Measurements from ENCODE around the gene HAPLN3. TPM values are rescaled to one million over a fixed set of nuclear protein-coding genes. Genes with fewer than 3 reads are reported as not detected.

The HAPLN3 gene
- total and polyA plus RNA-seq, 4 donors, result 0.21 to 0.51 (median 0.34) TPM

DNA sequence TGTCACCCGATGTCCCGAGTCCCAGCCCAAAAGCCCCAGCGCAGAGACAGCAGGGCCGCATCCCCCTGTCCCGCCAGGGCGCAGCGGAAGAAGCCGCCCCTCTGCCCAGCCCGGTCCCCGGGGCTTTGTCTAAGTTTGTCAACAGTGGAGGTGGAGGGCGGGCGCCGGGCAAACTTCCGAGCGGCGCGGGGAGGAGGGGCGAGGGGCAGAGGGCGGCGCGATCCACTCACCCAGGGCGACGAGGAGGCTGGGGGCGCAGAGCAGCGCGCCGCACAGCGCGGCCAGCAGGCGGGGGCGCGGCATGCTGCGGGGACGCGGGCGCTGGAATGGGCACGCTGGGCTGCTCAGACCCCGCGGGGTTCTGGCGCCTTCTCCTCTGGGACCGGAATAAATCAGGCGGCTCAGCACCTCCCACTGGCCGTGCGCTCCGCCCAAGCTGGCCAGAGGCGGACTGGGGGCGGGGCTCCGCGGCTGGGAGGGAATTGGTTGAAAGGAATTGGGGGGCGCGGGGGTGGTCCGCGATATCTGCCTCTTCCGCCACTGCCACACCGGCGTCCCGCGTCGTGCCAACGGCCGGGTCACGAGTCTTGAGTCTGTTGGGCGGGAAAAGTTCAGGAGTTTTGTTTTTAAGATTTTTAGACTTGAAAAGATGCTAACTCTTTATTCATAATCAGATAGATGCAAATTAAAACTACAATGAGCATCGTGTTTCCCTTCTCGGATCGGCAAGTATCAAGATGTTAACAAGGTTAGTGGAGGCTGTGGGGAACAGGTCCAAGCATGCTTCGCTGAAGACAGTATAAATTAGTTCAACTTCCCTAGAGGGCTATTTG lies 17.9 kb upstream of the HAPLN3 start, which contains the start of gene MFGE8:
Gene MFGE8, minus strand, starts transcription at position 363 of the 833 bp plus-strand sequence. Its CDS starts 60 bp downstream, at position 303.
- DNase-seq (ENCODE audit: low spot score), result peak; percentile 63
- Histone ChIP-seq H3K27ac (ENCODE audit: low read depth in 1 of 2, low read length in 2 of 2) (no peak within 1 kb of the TSS), H3K9ac (ENCODE audit: low read depth in 1 of 2, low read length in 2 of 2) (no peak within 1 kb of the TSS), H3K36me3 (ENCODE audit: control insufficient read depth in 4 of 4, insufficient read depth in 3 of 4, low read depth in 1 of 4, low read length in 3 of 4) (no peaks in the 10 kb centered on the region), H3K27me3 (ENCODE audit: control insufficient read depth in 4 of 4, insufficient read depth in 4 of 4, low read length in 3 of 4) (no peaks in the 10 kb centered on the region), H3K4me1 (ENCODE audit: control insufficient read depth in 4 of 4, insufficient read depth in 4 of 4, low read length in 3 of 4) (peaks cover 3 to 16% (median 6%) of the 10 kb centered on the region in 4 donors), H3K4me3 (ENCODE audit: low read depth in 1 of 3, low read length in 3 of 3) (peak within 1 kb of the TSS; percentile 8 to 77 (median 76)), H3K9me3 (ENCODE audit: control insufficient read depth in 4 of 4, low read length in 3 of 4) (no peaks in the 10 kb centered on the region)
- WGBS, result 2% methylated on average over 67 of the region's 67 CpGs
- TF ChIP-seq FOXA1 (IDR thresholded peaks at IDR 0.05), result no peak
- TF ChIP-seq EGR1 (IDR thresholded peaks at IDR 0.05; ENCODE audit: low read depth in 2 of 2), result no peak
- no peak for TF ChIP-seq NR2F2 (IDR thresholded peaks at IDR 0.05)
- TF ChIP-seq HNF4G (IDR thresholded peaks at IDR 0.05), result no peak

- TF ChIP-seq, protein P1, sequence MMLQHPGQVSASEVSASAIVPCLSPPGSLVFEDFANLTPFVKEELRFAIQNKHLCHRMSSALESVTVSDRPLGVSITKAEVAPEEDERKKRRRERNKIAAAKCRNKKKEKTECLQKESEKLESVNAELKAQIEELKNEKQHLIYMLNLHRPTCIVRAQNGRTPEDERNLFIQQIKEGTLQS (IDR thresholded peaks at IDR 0.05), result no peak
- TF ChIP-seq SP1 (IDR thresholded peaks at IDR 0.05) (no peak), REST (IDR thresholded peaks at IDR 0.05) (no peak), EGR1 (IDR thresholded peaks at IDR 0.05; ENCODE audit: low read depth in 2 of 2) (no peak), YY1 (IDR thresholded peaks at IDR 0.05) (no peak), FOXA1 (IDR thresholded peaks at IDR 0.05) (no peak), GABPA (IDR thresholded peaks at IDR 0.05 in 1 of 2, conservative IDR thresholded peaks at IDR 0.05 in 1 of 2) (no peak), FOXA2 (IDR thresholded peaks at IDR 0.05) (no peak), HNF4A (conservative IDR thresholded peaks at IDR 0.05) (no peak), NR2F2 (IDR thresholded peaks at IDR 0.05) (no peak)
- TF ChIP-seq, protein P2, sequence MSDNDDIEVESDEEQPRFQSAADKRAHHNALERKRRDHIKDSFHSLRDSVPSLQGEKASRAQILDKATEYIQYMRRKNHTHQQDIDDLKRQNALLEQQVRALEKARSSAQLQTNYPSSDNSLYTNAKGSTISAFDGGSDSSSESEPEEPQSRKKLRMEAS (IDR thresholded peaks at IDR 0.05), result no peak
- no peaks in the 10 kb centered on the region for H3K9me3 ChIP-seq (ENCODE audit: control insufficient read depth in 4 of 4, low read length in 3 of 4)
- peak overlapping the region; percentile 8 to 77 (median 76) for H3K4me3 ChIP-seq (ENCODE audit: low read depth in 1 of 3, low read length in 3 of 3)
- H3K4me1 ChIP-seq (ENCODE audit: control insufficient read depth in 4 of 4, insufficient read depth in 4 of 4, low read length in 3 of 4), result peaks cover 3 to 16% (median 6%) of the 10 kb centered on the region in 4 donors
- 26% methylated on average over 20 of the region's 20 CpGs for WGBS
- H3K9ac ChIP-seq (ENCODE audit: low read depth in 1 of 2, low read length in 2 of 2), result no peak overlapping the region
- H3K27ac ChIP-seq (ENCODE audit: low read depth in 1 of 2, low read length in 2 of 2), result no peak overlapping the region
- no peaks in the 10 kb centered on the region for H3K36me3 ChIP-seq (ENCODE audit: control insufficient read depth in 4 of 4, insufficient read depth in 3 of 4, low read depth in 1 of 4, low read length in 3 of 4)
- DNase-seq (ENCODE audit: low spot score), result no peak
- H3K27me3 ChIP-seq (ENCODE audit: control insufficient read depth in 4 of 4, insufficient read depth in 4 of 4, low read length in 3 of 4), result no peaks in the 10 kb centered on the region
These were observed 17.2 kb upstream of the HAPLN3 start for GRCh38 chr15:88912500-88912921.

- Histone ChIP-seq H3K27me3 (ENCODE audit: control insufficient read depth in 4 of 4, insufficient read depth in 4 of 4, low read length in 3 of 4) (no peaks in the 10 kb centered on the region), H3K9me3 (ENCODE audit: control insufficient read depth in 4 of 4, low read length in 3 of 4) (no peaks in the 10 kb centered on the region), H3K27ac (ENCODE audit: low read depth in 1 of 2, low read length in 2 of 2) (no peak overlapping the region), H3K9ac (ENCODE audit: low read depth in 1 of 2, low read length in 2 of 2) (no peak overlapping the region), H3K4me3 (ENCODE audit: low read depth in 1 of 3, low read length in 3 of 3) (no peak overlapping the region), H3K4me1 (ENCODE audit: control insufficient read depth in 4 of 4, insufficient read depth in 4 of 4, low read length in 3 of 4) (peaks cover 3 to 16% (median 6%) of the 10 kb centered on the region in 4 donors), H3K36me3 (ENCODE audit: control insufficient read depth in 4 of 4, insufficient read depth in 3 of 4, low read depth in 1 of 4, low read length in 3 of 4) (no peaks in the 10 kb centered on the region)
- 88% methylated on average over 5 of the region's 5 CpGs for WGBS
- DNase-seq (ENCODE audit: low spot score), result no peak
- no peak for TF ChIP-seq EGR1 (IDR thresholded peaks at IDR 0.05; ENCODE audit: low read depth in 2 of 2)
- TF ChIP-seq HNF4G (IDR thresholded peaks at IDR 0.05), result no peak
These were observed 16.4 kb upstream of the HAPLN3 start for GRCh38 chr15:88911766-88912118.

All from liver (tissue), 9 donors.